ENCODE measurements around the gene ACSL3. TPM values are rescaled to one million over a fixed set of nuclear protein-coding genes. Genes with fewer than 3 reads are reported as not detected.
"Not testable (repeated sequence)": the region's sequence is repeated elsewhere in the genome, so short reads cannot be mapped to it uniquely, and the experiment has no call there.

Gene ACSL3
- total and polyA plus RNA-seq, 2 donors (not counting 3 experiments of a cell fraction or from before 2014, with no cell fraction given), result 58.7 to 139 TPM

- no peaks in the 10 kb centered on the region for H3K79me2 ChIP-seq (ENCODE audit: control insufficient read depth, insufficient read depth, low read length)
- no peak overlapping the region for H3K4me2 ChIP-seq (ENCODE audit: insufficient read depth, low read length)
- no peak overlapping the region for H3K9ac ChIP-seq (replicated peaks; ENCODE audit: extremely low read depth, insufficient read depth, low read length)
- ChIA-PET POLR2A (no interaction called here), CTCF (no interaction called here)
- H3K9me1 ChIP-seq (replicated peaks; ENCODE audit: control insufficient read depth, extremely low read depth, insufficient read depth, low read length), result no peaks in the 10 kb centered on the region
- BruUV-seq (replicated peaks), result no TSS peak
- H3K36me3 ChIP-seq (ENCODE audit: control insufficient read depth in 2 of 2, extremely low read depth in 1 of 2, insufficient read depth in 2 of 2, low read length in 2 of 2), result no peaks in the 10 kb centered on the region
- H4K20me1 ChIP-seq (replicated peaks; ENCODE audit: control insufficient read depth, extremely low read depth, insufficient read depth, low read length), result no peaks in the 10 kb centered on the region
- H3K27me3 ChIP-seq (ENCODE audit: control insufficient read depth in 2 of 2, insufficient read depth in 2 of 2, low read length in 2 of 2), result no peaks in the 10 kb centered on the region
- TF ChIP-seq MYC (IDR thresholded peaks at IDR 0.05; ENCODE audit: low read depth, low read length), result no peak
- TF ChIP-seq GATA2 (IDR thresholded peaks at IDR 0.05; ENCODE audit: insufficient read depth, insufficient read length, low read depth, low read length), result no peak
- TF ChIP-seq MAX (IDR thresholded peaks at IDR 0.05; ENCODE audit: insufficient read depth, insufficient read length), result no peak
- TF ChIP-seq FOS (IDR thresholded peaks at IDR 0.05; ENCODE audit: borderline replicate concordance, insufficient read depth, low read length), result no peak
- TF ChIP-seq POLR2A (IDR thresholded peaks at IDR 0.05; ENCODE audit: low read depth, low read length), result no peak
- no peak overlapping the region for H3K27ac ChIP-seq (ENCODE audit: insufficient read depth, low read depth, low read length)
- no peak overlapping the region for H2AFZ ChIP-seq (ENCODE audit: low read depth, low read length)
- intact Hi-C loops (cut with micrococcal nuclease), result no loop called here
- H3K9me3 ChIP-seq (replicated peaks; ENCODE audit: control insufficient read depth, insufficient read depth, low read length), result no peaks in the 10 kb centered on the region
- H3K4me1 ChIP-seq (ENCODE audit: control insufficient read depth, extremely low read depth, insufficient read depth, low read length), result no peaks in the 10 kb centered on the region
- no peak overlapping the region for H3K4me3 ChIP-seq (replicated peaks in 1 of 3; ENCODE audit: insufficient read depth in 1 of 3, low read depth in 1 of 3, low read length in 3 of 3)
- FAIRE-seq (no peak), DNase-seq (ENCODE audit: low read depth, low spot score) (no peak)
- dilution Hi-C loops (cut with MboI; ENCODE audit: extremely low pct_ligation_motif_present, low sequenced_read_pairs), result no loop called here
Measured at GRCh38 chr2:222989431-222989830, 128.6 kb downstream of the ACSL3 start.

- H3K9me3 ChIP-seq (replicated peaks; ENCODE audit: control insufficient read depth, insufficient read depth, low read length); DNase-seq (ENCODE audit: low read depth, low spot score); H3K27ac ChIP-seq (ENCODE audit: insufficient read depth, low read depth, low read length); H4K20me1 ChIP-seq (replicated peaks; ENCODE audit: control insufficient read depth, extremely low read depth, insufficient read depth, low read length); H3K9me1 ChIP-seq (replicated peaks; ENCODE audit: control insufficient read depth, extremely low read depth, insufficient read depth, low read length); H3K4me1 ChIP-seq (ENCODE audit: control insufficient read depth, extremely low read depth, insufficient read depth, low read length); H3K27me3 ChIP-seq (ENCODE audit: control insufficient read depth in 2 of 2, insufficient read depth in 2 of 2, low read length in 2 of 2); dilution Hi-C loops (cut with MboI; ENCODE audit: extremely low pct_ligation_motif_present, low sequenced_read_pairs); POLR2A ChIA-PET; BruUV-seq (replicated peaks); H3K36me3 ChIP-seq (ENCODE audit: control insufficient read depth in 2 of 2, extremely low read depth in 1 of 2, insufficient read depth in 2 of 2, low read length in 2 of 2); intact Hi-C loops (cut with micrococcal nuclease); H3K9ac ChIP-seq (replicated peaks; ENCODE audit: extremely low read depth, insufficient read depth, low read length); FAIRE-seq; H2AFZ ChIP-seq (ENCODE audit: low read depth, low read length); H3K4me2 ChIP-seq (ENCODE audit: insufficient read depth, low read length); H3K79me2 ChIP-seq (ENCODE audit: control insufficient read depth, insufficient read depth, low read length); H3K4me3 ChIP-seq (replicated peaks in 1 of 3; ENCODE audit: insufficient read depth in 1 of 3, low read depth in 1 of 3, low read length in 3 of 3): not testable (repeated sequence)
- CTCF ChIA-PET, result interaction anchor here (0.9 kb wide), 1 partner anchor 19 kb away, joined by 4 read pairs; no protein-coding TSS in a partner anchor
Measured at GRCh38 chr2:222990206-222990605, 129.4 kb downstream of the ACSL3 start.

All from endothelial cell of umbilical vein (primary cell).